ENCODE measurements around the gene NRXN3. TPM values are rescaled to one million over a fixed set of nuclear protein-coding genes. Genes with fewer than 3 reads are reported as not detected.

NRXN3 gene
- total and polyA plus RNA-seq, 2 of the 4 experiments (the other 2 are of a cell fraction): 4.8 to 25.1 TPM

DNA sequence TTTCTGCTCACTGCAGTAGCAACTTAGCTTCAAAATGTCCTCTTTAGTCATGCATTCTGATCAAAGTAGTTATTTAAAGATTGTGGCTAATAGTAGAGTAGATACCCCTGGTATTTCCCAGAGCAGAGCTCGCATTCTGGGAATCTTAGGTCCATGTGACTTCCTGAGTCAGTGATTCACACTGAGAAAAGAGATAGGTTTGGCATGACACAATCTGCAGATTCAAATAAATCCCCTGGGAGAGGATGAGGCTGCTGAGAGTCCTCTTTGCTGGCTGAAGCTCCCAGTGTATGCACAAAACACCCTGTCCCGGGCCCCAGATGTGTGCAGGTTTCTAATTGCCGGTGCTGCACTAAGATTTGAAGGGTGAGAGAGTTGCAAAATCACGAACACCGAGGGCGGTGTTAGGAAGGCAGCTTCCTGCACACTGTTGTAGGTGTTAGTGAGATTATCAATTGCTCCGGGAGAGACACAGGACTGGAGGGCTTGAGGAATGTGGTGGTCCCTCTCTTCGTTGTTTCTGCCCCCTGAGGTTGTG, 233.2 kb downstream of the NRXN3 start:
- H2AFZ ChIP-seq (replicated peaks; ENCODE audit: low read length, poor library complexity): no peak overlapping the region
- no peak overlapping the region for H3K27ac ChIP-seq (ENCODE audit: insufficient read depth, low read length)
- no peaks in the 10 kb centered on the region for H3K27me3 ChIP-seq (ENCODE audit: control insufficient read depth, insufficient read depth, low read length)
- no peaks in the 10 kb centered on the region for H3K79me1 ChIP-seq (ENCODE audit: low read depth in 1 of 2, low read length in 2 of 2)
- no peaks in the 10 kb centered on the region for H3K4me1 ChIP-seq (ENCODE audit: control insufficient read depth, insufficient read depth, low read length)
- DNase-seq (no peak), ATAC-seq (ENCODE audit: low read depth) (no peak)
- in situ Hi-C loops (cut with MboI; ENCODE audit: low sequenced_read_pairs) (no loop called here), intact Hi-C loops (cut with micrococcal nuclease) (no loop called here), dilution Hi-C loops (cut with HindIII; ENCODE audit: low sequenced_read_pairs, unreplicated experiment) (no loop called here)
- WGBS, 2 experiments (ENCODE audit: extremely low coverage in 2 of 2, insufficient read length in 1 of 2): no CpG with 5 or more reads among the region's 8 CpGs
- no peaks in the 10 kb centered on the region for H4K20me1 ChIP-seq (ENCODE audit: insufficient read depth, low read length)
- no peak overlapping the region for H3K23ac ChIP-seq (ENCODE audit: low read depth, low read length)
- H3K9ac ChIP-seq (ENCODE audit: low read depth, low read length): no peak overlapping the region
- H3K4ac ChIP-seq (ENCODE audit: low read depth, low read length): no peak overlapping the region
- no peak overlapping the region for H2AK5ac ChIP-seq (ENCODE audit: low read depth, low read length)
- peaks cover 17% of the 10 kb centered on the region for H3K9me3 ChIP-seq (ENCODE audit: control insufficient read depth, insufficient read depth, low read length)
- no peak overlapping the region for H2BK5ac ChIP-seq (ENCODE audit: low read depth, low read length, poor library complexity, severe bottlenecking)
- H3K56ac ChIP-seq (ENCODE audit: extremely low read depth, insufficient read depth, low read length): no peak overlapping the region
- TF ChIP-seq, protein P1, sequence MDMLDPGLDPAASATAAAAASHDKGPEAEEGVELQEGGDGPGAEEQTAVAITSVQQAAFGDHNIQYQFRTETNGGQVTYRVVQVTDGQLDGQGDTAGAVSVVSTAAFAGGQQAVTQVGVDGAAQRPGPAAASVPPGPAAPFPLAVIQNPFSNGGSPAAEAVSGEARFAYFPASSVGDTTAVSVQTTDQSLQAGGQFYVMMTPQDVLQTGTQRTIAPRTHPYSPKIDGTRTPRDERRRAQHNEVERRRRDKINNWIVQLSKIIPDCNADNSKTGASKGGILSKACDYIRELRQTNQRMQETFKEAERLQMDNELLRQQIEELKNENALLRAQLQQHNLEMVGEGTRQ (IDR thresholded peaks at IDR 0.05; ENCODE audit: low read depth, low read length): no peak
- TF ChIP-seq POLR2A (IDR thresholded peaks at IDR 0.05; ENCODE audit: low read depth, low read length): no peak
- TF ChIP-seq MXI1 (IDR thresholded peaks at IDR 0.05; ENCODE audit: borderline replicate concordance, low read depth, low read length): no peak
- TF ChIP-seq CHD1 (IDR thresholded peaks at IDR 0.05; ENCODE audit: low read depth, low read length): no peak
- TF ChIP-seq, protein P2, sequence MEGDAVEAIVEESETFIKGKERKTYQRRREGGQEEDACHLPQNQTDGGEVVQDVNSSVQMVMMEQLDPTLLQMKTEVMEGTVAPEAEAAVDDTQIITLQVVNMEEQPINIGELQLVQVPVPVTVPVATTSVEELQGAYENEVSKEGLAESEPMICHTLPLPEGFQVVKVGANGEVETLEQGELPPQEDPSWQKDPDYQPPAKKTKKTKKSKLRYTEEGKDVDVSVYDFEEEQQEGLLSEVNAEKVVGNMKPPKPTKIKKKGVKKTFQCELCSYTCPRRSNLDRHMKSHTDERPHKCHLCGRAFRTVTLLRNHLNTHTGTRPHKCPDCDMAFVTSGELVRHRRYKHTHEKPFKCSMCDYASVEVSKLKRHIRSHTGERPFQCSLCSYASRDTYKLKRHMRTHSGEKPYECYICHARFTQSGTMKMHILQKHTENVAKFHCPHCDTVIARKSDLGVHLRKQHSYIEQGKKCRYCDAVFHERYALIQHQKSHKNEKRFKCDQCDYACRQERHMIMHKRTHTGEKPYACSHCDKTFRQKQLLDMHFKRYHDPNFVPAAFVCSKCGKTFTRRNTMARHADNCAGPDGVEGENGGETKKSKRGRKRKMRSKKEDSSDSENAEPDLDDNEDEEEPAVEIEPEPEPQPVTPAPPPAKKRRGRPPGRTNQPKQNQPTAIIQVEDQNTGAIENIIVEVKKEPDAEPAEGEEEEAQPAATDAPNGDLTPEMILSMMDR (conservative IDR thresholded peaks at IDR 0.05; ENCODE audit: low read depth, low read length): no peak
- TF ChIP-seq MAFK (IDR thresholded peaks at IDR 0.05; ENCODE audit: low read depth, low read length): no peak
- TF ChIP-seq NFE2L2 (IDR thresholded peaks at IDR 0.05; ENCODE audit: low read depth, low read length): no peak
- no peak for TF ChIP-seq BHLHE40 (IDR thresholded peaks at IDR 0.05; ENCODE audit: low read depth, low read length)
- TF ChIP-seq, protein P3, sequence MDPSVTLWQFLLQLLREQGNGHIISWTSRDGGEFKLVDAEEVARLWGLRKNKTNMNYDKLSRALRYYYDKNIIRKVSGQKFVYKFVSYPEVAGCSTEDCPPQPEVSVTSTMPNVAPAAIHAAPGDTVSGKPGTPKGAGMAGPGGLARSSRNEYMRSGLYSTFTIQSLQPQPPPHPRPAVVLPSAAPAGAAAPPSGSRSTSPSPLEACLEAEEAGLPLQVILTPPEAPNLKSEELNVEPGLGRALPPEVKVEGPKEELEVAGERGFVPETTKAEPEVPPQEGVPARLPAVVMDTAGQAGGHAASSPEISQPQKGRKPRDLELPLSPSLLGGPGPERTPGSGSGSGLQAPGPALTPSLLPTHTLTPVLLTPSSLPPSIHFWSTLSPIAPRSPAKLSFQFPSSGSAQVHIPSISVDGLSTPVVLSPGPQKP (IDR thresholded peaks at IDR 0.05; ENCODE audit: borderline replicate concordance, low read depth, low read length): no peak
- TF ChIP-seq FOS (IDR thresholded peaks at IDR 0.05; ENCODE audit: low read depth, low read length): no peak
- no peak for TF ChIP-seq RAD21 (IDR thresholded peaks at IDR 0.05; ENCODE audit: low read length)
- no peak for TF ChIP-seq RFX5 (IDR thresholded peaks at IDR 0.05; ENCODE audit: low read depth, low read length)
- no peak for TF ChIP-seq SMC3 (IDR thresholded peaks at IDR 0.05; ENCODE audit: low read depth, low read length)
- no peak for TF ChIP-seq CEBPB (IDR thresholded peaks at IDR 0.05; ENCODE audit: low read depth, low read length)
- no peak for TF ChIP-seq RCOR1 (IDR thresholded peaks at IDR 0.05; ENCODE audit: insufficient replicate concordance, low read length)
- no peak for TF ChIP-seq MAZ (IDR thresholded peaks at IDR 0.05; ENCODE audit: borderline replicate concordance, low read depth, low read length)
- H2BK20ac ChIP-seq (ENCODE audit: low read depth, low read length): no peak overlapping the region
- H2BK120ac ChIP-seq (ENCODE audit: low read depth, low read length): no peak overlapping the region
- H3K14ac ChIP-seq (replicated peaks; ENCODE audit: low read depth, low read length): no peak overlapping the region
- BruUV-seq (replicated peaks): no TSS peak
- ChIA-PET POLR2A (ENCODE audit: unreplicated experiment) (no interaction called here), CTCF (no interaction called here)
- H3K18ac ChIP-seq (ENCODE audit: low read depth, low read length): no peak overlapping the region
- no peak overlapping the region for H2AK9ac ChIP-seq (replicated peaks; ENCODE audit: low read depth, low read length, poor library complexity)
- no peaks in the 10 kb centered on the region for H3K9me1 ChIP-seq (ENCODE audit: insufficient read depth, low read length)
- H2BK15ac ChIP-seq (ENCODE audit: low read depth, low read length): no peak overlapping the region
- H4K8ac ChIP-seq (ENCODE audit: low read depth in 2 of 2, low read length in 2 of 2): no peak overlapping the region
- H3K4me2 ChIP-seq (ENCODE audit: low read depth, low read length): no peak overlapping the region
- H4K91ac ChIP-seq (ENCODE audit: insufficient read depth, low read depth, low read length): no peak overlapping the region
- no peak overlapping the region for H4K5ac ChIP-seq (ENCODE audit: low read depth, low read length)
- H3K4me3 ChIP-seq (ENCODE audit: insufficient read depth, low read depth, low read length): no peak overlapping the region
- no peaks in the 10 kb centered on the region for H3K36me3 ChIP-seq (ENCODE audit: control insufficient read depth, insufficient read depth, low read length)

Data from IMR-90 (cell line).